ENCODE measurements around the gene HELB. TPM values are rescaled to one million over a fixed set of nuclear protein-coding genes. Genes with fewer than 3 reads are reported as not detected.

The HELB gene
- total RNA-seq: 2.0 and 4.8 TPM in 2 replicates
- 2.3 and 3.6 TPM in 2 replicates for polyA plus RNA-seq

DNA sequence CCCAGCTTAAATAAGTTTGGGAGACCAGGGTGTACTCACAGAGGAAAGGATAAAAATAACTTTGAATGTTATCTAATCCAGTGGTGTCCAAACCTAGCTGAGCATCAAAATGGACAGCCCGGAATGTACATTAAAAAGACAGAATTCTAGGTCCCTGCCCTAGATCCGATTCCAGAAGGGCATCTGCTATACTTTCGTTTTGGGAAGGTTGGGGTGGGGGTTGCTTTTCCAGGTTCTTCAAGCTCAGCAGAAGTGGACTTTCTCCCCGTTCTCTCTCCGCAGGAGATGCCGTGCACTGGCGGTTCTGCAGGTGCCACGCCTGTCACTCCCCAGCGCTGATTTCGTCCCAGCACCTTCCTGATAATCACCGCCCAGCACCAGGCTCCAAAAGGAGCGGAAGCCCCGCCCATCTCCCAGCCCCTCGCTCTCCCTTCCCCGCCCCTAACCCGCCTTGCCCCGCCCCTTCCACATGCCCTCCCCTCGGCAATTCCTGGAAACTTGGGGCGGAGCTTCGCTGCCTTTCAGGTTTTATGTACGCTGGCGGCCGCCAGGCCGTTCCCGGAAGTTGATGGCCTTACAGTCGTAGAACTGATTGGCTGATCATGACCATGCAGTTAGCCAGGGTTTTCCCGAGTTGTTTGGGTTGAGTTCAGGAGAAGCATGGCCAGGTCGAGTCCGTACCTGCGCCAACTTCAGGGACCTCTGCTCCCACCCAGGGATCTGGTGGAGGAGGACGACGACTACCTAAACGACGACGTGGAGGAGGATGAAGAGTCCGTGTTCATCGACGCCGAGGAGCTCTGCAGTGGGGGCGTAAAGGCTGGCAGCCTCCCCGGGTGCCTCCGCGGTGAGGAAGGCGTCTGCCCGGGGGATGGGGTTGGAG lies at the start of gene HELB:
TSS of gene HELB (plus strand) at position 550 of the 883 bp plus-strand sequence. CDS start at position 661, 111 bp downstream.
- peak within 1 kb of the TSS; percentile 92 for H3K4me3 ChIP-seq
- peaks cover 17% of the 10 kb centered on the region for H3K27me3 ChIP-seq
- peak within 1 kb of the TSS; percentile 62 for H3K27ac ChIP-seq
- no peaks in the 10 kb centered on the region for H3K9me3 ChIP-seq (ENCODE audit: low read depth)
- H3K36me3 ChIP-seq: peaks cover 6% of the 10 kb centered on the region
- no peaks in the 10 kb centered on the region for H3K4me1 ChIP-seq (ENCODE audit: low read depth)
- DNase-seq (ENCODE audit: low read depth in 1 of 2, low spot score in 1 of 2): peak; percentile 97 to 99
- TF ChIP-seq, protein P1, sequence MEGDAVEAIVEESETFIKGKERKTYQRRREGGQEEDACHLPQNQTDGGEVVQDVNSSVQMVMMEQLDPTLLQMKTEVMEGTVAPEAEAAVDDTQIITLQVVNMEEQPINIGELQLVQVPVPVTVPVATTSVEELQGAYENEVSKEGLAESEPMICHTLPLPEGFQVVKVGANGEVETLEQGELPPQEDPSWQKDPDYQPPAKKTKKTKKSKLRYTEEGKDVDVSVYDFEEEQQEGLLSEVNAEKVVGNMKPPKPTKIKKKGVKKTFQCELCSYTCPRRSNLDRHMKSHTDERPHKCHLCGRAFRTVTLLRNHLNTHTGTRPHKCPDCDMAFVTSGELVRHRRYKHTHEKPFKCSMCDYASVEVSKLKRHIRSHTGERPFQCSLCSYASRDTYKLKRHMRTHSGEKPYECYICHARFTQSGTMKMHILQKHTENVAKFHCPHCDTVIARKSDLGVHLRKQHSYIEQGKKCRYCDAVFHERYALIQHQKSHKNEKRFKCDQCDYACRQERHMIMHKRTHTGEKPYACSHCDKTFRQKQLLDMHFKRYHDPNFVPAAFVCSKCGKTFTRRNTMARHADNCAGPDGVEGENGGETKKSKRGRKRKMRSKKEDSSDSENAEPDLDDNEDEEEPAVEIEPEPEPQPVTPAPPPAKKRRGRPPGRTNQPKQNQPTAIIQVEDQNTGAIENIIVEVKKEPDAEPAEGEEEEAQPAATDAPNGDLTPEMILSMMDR (IDR thresholded peaks at IDR 0.05; ENCODE audit: low read depth, low read length): no peak

DNA sequence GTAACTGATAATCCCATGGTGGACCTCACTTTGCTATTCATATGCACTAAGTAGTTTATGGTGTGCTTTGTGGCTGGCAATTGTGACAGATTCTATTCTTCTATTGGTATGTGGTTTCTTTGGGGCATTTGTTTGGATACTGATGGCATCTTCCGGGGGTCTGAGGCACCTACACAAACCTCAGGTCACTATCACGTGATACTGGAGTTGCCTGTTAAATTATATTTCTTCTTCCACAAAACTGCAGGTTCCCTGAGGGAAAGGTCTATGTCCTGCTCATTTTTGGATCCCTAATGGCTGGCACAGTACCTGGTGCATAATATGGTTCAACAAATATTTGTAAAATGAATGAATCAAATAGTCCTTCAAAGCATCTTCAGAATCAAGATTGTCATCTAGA lies 49.5 kb upstream of the HELB start:
- TF ChIP-seq, protein P1 (IDR thresholded peaks at IDR 0.05; ENCODE audit: low read depth, low read length): no peak
- no peak overlapping the region for H3K27ac ChIP-seq
- no peaks in the 10 kb centered on the region for H3K9me3 ChIP-seq (ENCODE audit: low read depth)
- H3K4me3 ChIP-seq: no peak overlapping the region
- H3K4me1 ChIP-seq (ENCODE audit: low read depth): no peaks in the 10 kb centered on the region
- no peaks in the 10 kb centered on the region for H3K36me3 ChIP-seq
- no peak for DNase-seq (ENCODE audit: low read depth in 1 of 2, low spot score in 1 of 2)
- H3K27me3 ChIP-seq: no peaks in the 10 kb centered on the region

DNA sequence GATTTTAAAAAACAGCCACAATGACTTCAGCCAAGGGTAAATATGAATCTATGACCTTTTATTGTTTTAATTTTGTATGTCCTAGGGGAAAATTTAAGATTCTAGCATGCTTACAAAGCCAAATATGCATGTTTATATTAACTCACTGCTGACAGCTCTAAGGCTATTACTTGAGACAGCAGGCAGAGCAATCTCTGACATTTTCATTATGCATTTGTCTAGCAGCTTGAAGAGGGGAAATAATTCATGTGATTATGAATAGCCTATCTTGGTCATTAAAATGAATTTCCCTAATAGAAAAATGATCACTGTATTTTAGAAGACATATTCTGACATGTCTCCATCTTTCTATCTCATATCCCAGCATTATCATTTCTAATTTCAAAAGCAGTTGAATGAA lies 46.6 kb upstream of the HELB start:
- H3K36me3 ChIP-seq: no peaks in the 10 kb centered on the region
- no peaks in the 10 kb centered on the region for H3K9me3 ChIP-seq (ENCODE audit: low read depth)
- no peak for DNase-seq (ENCODE audit: low read depth in 1 of 2, low spot score in 1 of 2)
- no peaks in the 10 kb centered on the region for H3K4me1 ChIP-seq (ENCODE audit: low read depth)
- H3K4me3 ChIP-seq: no peak overlapping the region
- TF ChIP-seq, protein P1 (IDR thresholded peaks at IDR 0.05; ENCODE audit: low read depth, low read length): no peak
- H3K27ac ChIP-seq: no peak overlapping the region
- H3K27me3 ChIP-seq: no peaks in the 10 kb centered on the region

- TF ChIP-seq, protein P1 (IDR thresholded peaks at IDR 0.05; ENCODE audit: low read depth, low read length): no peak
- DNase-seq (ENCODE audit: low read depth in 1 of 2, low spot score in 1 of 2): no peak
- Histone ChIP-seq H3K4me1 (ENCODE audit: low read depth) (no peaks in the 10 kb centered on the region), H3K9me3 (ENCODE audit: low read depth) (no peaks in the 10 kb centered on the region), H3K4me3 (no peak overlapping the region), H3K27ac (no peak overlapping the region), H3K36me3 (no peaks in the 10 kb centered on the region), H3K27me3 (no peaks in the 10 kb centered on the region)
Measured at GRCh38 chr12:66258011-66258410, 44.3 kb upstream of the HELB start.

- Histone ChIP-seq H3K36me3 (no peaks in the 10 kb centered on the region), H3K27ac (no peak overlapping the region), H3K4me3 (no peak overlapping the region), H3K27me3 (no peaks in the 10 kb centered on the region), H3K9me3 (ENCODE audit: low read depth) (no peaks in the 10 kb centered on the region), H3K4me1 (ENCODE audit: low read depth) (no peaks in the 10 kb centered on the region)
- TF ChIP-seq, protein P1 (IDR thresholded peaks at IDR 0.05; ENCODE audit: low read depth, low read length): no peak
- no peak for DNase-seq (ENCODE audit: low read depth in 1 of 2, low spot score in 1 of 2)
Measured at GRCh38 chr12:66262737-66263136, 39.6 kb upstream of the HELB start.
